ENCODE data around the gene AOPEP. TPM values are rescaled to one million over a fixed set of nuclear protein-coding genes. Genes with fewer than 3 reads are reported as not detected.

The AOPEP gene
- total RNA-seq, 4 donors from 2014 or later: 56.5 to 160 (median 103) TPM

GRCh38 chr9:94697972-94698581 is 28.4 kb upstream of the AOPEP start:
- DNase-seq: no peak
- ATAC-seq: no peak
- no peaks in the 10 kb centered on the region for H3K27me3 ChIP-seq
- H3K4me3 ChIP-seq: no peak overlapping the region
- no peak for TF ChIP-seq POLR2A (IDR thresholded peaks at IDR 0.05)
- in situ Hi-C loops (cut with MboI; ENCODE audit: low sequenced_read_pairs in 4 of 4): loop anchor here in 1 of 4 donors (25.0 kb wide), 1 partner anchor 1514 kb away; no protein-coding TSS in a partner anchor
- intact Hi-C loops (cut with DNase I; ENCODE audit: low total_unique reads): no loop called here
- no peak overlapping the region for H3K27ac ChIP-seq
- no peaks in the 10 kb centered on the region for H3K9me3 ChIP-seq
- H3K4me1 ChIP-seq: no peaks in the 10 kb centered on the region
- H3K36me3 ChIP-seq: no peaks in the 10 kb centered on the region

GRCh38 chr9:94699715-94700373 is 26.7 kb upstream of the AOPEP start:
- Histone ChIP-seq H3K27ac (no peak overlapping the region), H3K36me3 (no peaks in the 10 kb centered on the region), H3K4me1 (no peaks in the 10 kb centered on the region), H3K9me3 (no peaks in the 10 kb centered on the region), H3K27me3 (no peaks in the 10 kb centered on the region), H3K4me3 (no peak overlapping the region)
- in situ Hi-C loops (cut with MboI; ENCODE audit: low sequenced_read_pairs in 4 of 4): loop anchor here in 1 of 4 donors (25.0 kb wide), 1 partner anchor 1512 kb away; no protein-coding TSS in a partner anchor
- ATAC-seq (no peak), DNase-seq (no peak)
- intact Hi-C loops (cut with DNase I; ENCODE audit: low total_unique reads): no loop called here
- TF ChIP-seq CTCF (IDR thresholded peaks at IDR 0.05 in 4 of 5, conservative IDR thresholded peaks at IDR 0.05 in 1 of 5) (no peak), POLR2A (IDR thresholded peaks at IDR 0.05) (no peak)

- DNase-seq (no peak), ATAC-seq (no peak)
- Histone ChIP-seq H3K9me3 (no peaks in the 10 kb centered on the region), H3K27me3 (no peaks in the 10 kb centered on the region), H3K4me3 (no peak overlapping the region), H3K27ac (no peak overlapping the region), H3K36me3 (no peaks in the 10 kb centered on the region), H3K4me1 (no peaks in the 10 kb centered on the region)
- no peak for TF ChIP-seq CTCF (IDR thresholded peaks at IDR 0.05 in 4 of 5, conservative IDR thresholded peaks at IDR 0.05 in 1 of 5)
- no peak for TF ChIP-seq POLR2A (IDR thresholded peaks at IDR 0.05)
- in situ Hi-C loops (cut with MboI; ENCODE audit: low sequenced_read_pairs in 4 of 4): no loop called here
- intact Hi-C loops (cut with DNase I; ENCODE audit: low total_unique reads): no loop called here
These were observed 26.1 kb upstream of the AOPEP start for GRCh38 chr9:94700445-94700844.

- Histone ChIP-seq H3K4me3 (no peak overlapping the region), H3K27ac (no peak overlapping the region), H3K36me3 (no peaks in the 10 kb centered on the region), H3K27me3 (no peaks in the 10 kb centered on the region), H3K4me1 (no peaks in the 10 kb centered on the region), H3K9me3 (no peaks in the 10 kb centered on the region)
- ATAC-seq (no peak), DNase-seq (no peak)
- no peak for TF ChIP-seq POLR2A (IDR thresholded peaks at IDR 0.05)
- no peak for TF ChIP-seq CTCF (IDR thresholded peaks at IDR 0.05 in 4 of 5, conservative IDR thresholded peaks at IDR 0.05 in 1 of 5)
- in situ Hi-C loops (cut with MboI; ENCODE audit: low sequenced_read_pairs in 4 of 4): no loop called here
- intact Hi-C loops (cut with DNase I; ENCODE audit: low total_unique reads): no loop called here
These were observed 22.9 kb upstream of the AOPEP start for GRCh38 chr9:94703488-94704140.

GRCh38 chr9:94705162-94705702 is 21.3 kb upstream of the AOPEP start:
- no peak for DNase-seq

More at GRCh38 chr9:94705162-94705702, 21.3 kb upstream of the AOPEP start:
- TF ChIP-seq CTCF (IDR thresholded peaks at IDR 0.05 in 4 of 5, conservative IDR thresholded peaks at IDR 0.05 in 1 of 5): no peak
- no peak for TF ChIP-seq POLR2A (IDR thresholded peaks at IDR 0.05)
- no peak for ATAC-seq
- H3K4me1 ChIP-seq: no peaks in the 10 kb centered on the region
- no peak overlapping the region for H3K27ac ChIP-seq
- no peaks in the 10 kb centered on the region for H3K27me3 ChIP-seq
- no peaks in the 10 kb centered on the region for H3K9me3 ChIP-seq
- intact Hi-C loops (cut with DNase I; ENCODE audit: low total_unique reads) (no loop called here), in situ Hi-C loops (cut with MboI; ENCODE audit: low sequenced_read_pairs in 4 of 4) (no loop called here)
- no peak overlapping the region for H3K4me3 ChIP-seq
- H3K36me3 ChIP-seq: no peaks in the 10 kb centered on the region
